Muscle layer of colon (tissue), 2 donors: ENCODE data around the gene CHD6.

ENCODE experiments used
- H3K27ac ChIP-seq: one replicate; pipeline ENCODE4 v1.7.0; 2013; ENCODE audit warnings: low read depth, mild to moderate bottlenecking, low read length, moderate library complexity
- H3K27me3 ChIP-seq, 2 donors: one replicate each; pipeline ENCODE4 v1.7.0; 2013; ENCODE audit warnings: low read length in 2 of 2, mild to moderate bottlenecking in 2 of 2; ENCODE audit not compliant: insufficient read depth in 2 of 2, control insufficient read depth in 1 of 2
- H3K36me3 ChIP-seq: one replicate; pipeline ENCODE4 v1.7.0; 2013; ENCODE audit warnings: mild to moderate bottlenecking, low read length; ENCODE audit not compliant: insufficient read depth
- H3K4me1 ChIP-seq: one replicate; pipeline ENCODE4 v1.7.0; 2013; ENCODE audit warnings: mild to moderate bottlenecking, low read length; ENCODE audit not compliant: insufficient read depth
- H3K4me3 ChIP-seq, 2 donors: one replicate each; pipeline ENCODE4 v1.7.0; 2013; ENCODE audit warnings: low read length in 2 of 2, low read depth in 1 of 2, mild to moderate bottlenecking in 1 of 2, moderate library complexity in 1 of 2
- H3K9ac ChIP-seq: one replicate; pipeline ENCODE4 v1.7.0; 2013; ENCODE audit warnings: low read length
- H3K9me3 ChIP-seq: one replicate; pipeline ENCODE4 v1.7.0; 2013; ENCODE audit warnings: mild to moderate bottlenecking, low read length
- donor health status: abdominal sarcoma.
- donor health status: Adenocarcinoma of cecum.

CHD6 gene

DNA sequence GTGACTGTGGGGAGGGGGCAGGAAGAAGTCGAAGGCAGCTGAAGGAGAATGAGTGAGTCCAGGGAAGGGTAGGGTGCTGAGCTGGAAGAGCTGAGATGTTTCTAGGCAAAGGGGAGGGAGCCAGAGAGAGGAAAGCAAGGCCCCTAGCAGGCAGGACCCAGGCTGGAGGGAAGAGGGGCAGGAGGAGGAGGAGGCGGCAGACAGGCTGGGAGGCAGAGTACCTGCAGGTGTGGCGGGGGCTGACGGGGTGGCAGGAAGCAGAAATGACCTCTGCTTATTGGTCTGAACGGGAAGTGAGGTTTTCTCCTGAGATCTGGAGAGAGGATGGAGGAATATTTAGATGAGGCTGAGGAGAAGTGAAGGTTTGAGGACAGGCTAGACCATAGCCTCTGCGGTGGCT is 240.9 kb downstream of the CHD6 start:
- Histone ChIP-seq H3K4me1 (no peaks in the 10 kb centered on the region), H3K9me3 (no peaks in the 10 kb centered on the region), H3K9ac (no peak overlapping the region), H3K4me3 (no peak overlapping the region), H3K36me3 (no peaks in the 10 kb centered on the region), H3K27ac (no peak overlapping the region), H3K27me3 (no peaks in the 10 kb centered on the region)

DNA sequence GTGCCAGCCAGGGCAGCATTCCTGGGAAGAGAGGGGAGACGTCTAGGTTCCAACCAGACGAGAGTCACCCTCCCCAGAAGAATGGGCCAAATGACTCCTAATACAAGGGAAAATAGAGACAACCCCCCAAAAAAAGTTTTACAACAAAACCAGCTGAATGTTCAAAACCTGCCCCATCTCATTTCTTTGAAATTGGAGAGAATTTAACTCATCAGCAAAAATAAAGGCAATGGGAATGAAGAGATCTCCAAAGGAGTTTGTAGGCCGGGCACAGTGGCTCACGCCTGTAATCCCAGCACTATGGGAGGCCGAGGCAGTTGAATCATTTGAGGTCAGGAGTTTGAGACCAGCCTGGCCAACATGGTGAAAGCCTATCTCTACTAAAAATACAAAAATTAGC is 241.8 kb downstream of the CHD6 start:
- no peaks in the 10 kb centered on the region for H3K4me1 ChIP-seq
- no peaks in the 10 kb centered on the region for H3K9me3 ChIP-seq
- H3K9ac ChIP-seq: no peak overlapping the region
- H3K27ac ChIP-seq: no peak overlapping the region
- H3K36me3 ChIP-seq: no peaks in the 10 kb centered on the region
- no peaks in the 10 kb centered on the region for H3K27me3 ChIP-seq
- no peak overlapping the region for H3K4me3 ChIP-seq

DNA sequence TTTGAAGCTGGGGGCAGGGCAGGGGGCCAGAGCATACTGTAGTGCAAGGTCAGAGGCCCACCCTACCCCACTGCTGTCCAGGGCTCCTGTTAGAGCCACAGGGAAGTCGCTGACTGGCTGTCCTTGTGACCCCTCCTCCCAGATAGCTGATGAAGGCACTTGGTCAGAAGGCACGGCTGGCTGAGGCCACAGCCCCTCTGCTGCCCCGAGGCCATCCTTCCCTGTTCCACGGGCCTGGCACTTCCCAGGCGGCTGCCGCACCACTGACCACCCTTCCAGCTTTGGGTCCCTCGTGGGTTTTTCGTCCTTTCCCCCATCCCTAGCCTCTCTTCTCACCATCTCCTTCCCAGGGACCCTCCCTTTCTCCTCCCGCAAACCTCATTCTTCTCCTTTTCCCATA is 242.3 kb downstream of the CHD6 start:
- Histone ChIP-seq H3K9me3 (no peaks in the 10 kb centered on the region), H3K4me1 (no peaks in the 10 kb centered on the region), H3K9ac (no peak overlapping the region), H3K27me3 (no peaks in the 10 kb centered on the region), H3K4me3 (no peak overlapping the region), H3K36me3 (no peaks in the 10 kb centered on the region), H3K27ac (no peak overlapping the region)

DNA sequence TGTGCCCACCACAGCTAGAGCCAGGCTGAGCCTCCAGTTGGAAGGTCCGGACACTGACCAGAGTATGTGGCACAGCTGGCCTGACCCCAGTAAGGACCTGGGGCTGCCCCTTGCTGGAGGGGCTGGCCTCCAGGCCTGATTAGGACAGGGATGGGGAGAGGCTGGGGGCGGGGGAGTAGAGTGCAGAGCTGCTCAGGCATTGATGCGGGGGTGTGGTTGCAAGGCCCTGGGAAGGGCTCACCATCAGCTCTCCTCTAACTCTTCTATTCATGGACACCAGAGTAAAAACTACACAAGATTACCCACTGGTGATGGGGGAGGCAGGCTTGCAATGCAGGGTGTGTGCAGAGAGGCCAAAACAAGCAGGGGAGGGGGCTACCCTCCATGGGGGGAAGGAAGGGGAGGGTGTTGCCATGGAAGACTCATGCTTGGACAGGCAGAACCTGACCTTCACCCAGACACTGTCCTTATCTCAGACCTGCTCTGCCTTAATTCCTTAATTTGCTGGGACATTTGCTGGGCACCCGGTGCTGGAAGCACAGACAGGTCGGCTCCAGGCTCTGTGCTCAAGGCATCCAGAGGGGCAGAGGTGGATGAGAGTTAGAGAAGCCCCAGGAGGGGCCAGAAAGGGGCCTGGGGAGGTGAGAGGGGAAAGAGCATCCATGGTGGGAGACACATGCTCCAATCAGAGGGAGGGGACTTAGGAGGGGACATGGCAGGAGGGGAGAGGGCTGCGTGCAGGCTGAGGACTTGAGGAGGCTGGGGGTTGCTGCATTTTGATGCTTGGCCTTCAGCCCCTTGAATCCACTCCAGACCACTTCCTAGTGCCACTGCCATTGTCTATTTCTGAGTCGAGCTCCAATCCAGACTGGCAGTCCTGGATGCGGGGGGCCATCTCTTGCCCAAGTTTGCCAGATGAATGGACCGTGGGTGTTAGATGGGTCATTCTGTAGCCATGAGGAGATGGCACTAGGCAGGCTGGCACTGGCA is 244.0 kb downstream of the CHD6 start:
- Histone ChIP-seq H3K27ac (no peak overlapping the region), H3K27me3 (no peaks in the 10 kb centered on the region), H3K4me1 (no peaks in the 10 kb centered on the region), H3K36me3 (no peaks in the 10 kb centered on the region), H3K4me3 (no peak overlapping the region), H3K9me3 (no peaks in the 10 kb centered on the region), H3K9ac (no peak overlapping the region)

DNA sequence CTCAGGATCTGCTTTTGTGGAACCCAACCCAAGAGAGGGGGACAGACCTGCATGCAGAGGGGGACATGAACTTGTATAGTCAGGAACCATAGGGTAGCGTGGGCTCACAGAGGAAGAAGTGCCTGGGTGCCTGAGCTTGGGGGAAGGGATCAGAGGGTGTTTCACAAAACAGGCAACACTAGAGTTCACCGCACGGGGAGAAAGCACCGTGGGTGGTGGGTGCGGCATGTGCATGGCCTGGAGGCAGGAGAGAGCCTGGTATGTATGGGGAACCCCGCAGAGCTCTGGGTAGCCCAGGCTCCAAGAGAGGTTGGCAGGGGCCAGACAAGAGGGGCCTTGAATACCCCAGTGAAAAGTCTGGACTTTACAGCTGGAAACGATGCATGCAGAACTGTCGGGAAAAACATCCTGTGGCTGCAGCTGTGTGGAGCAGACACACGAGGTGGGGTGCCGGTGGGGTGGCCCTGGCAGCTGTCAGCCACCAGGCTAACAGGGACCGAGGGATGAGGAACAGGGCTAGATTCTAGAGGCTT is 244.9 kb downstream of the CHD6 start:
- Histone ChIP-seq H3K27ac (no peak overlapping the region), H3K27me3 (no peaks in the 10 kb centered on the region), H3K9me3 (no peaks in the 10 kb centered on the region)

DNA sequence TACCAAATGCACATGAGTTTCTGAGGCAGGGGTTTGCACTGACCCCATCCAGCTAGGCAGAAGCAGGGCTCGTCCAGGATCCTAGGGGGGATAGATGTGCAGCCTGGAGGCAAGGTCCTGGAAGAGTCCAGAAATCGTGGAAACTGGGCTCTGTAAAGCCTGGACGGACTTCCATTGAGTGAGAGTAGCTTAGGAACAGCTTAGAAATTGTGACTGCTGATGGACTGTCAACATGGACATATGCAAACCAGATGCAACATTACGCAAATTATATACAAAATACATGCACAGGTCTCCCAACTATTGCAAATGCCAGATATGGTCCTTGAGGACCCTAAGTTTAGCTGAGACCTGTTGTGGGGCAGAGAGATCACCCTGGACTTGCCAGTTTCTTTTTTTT is 246.8 kb downstream of the CHD6 start:
- Histone ChIP-seq H3K4me1 (no peaks in the 10 kb centered on the region), H3K9me3 (no peaks in the 10 kb centered on the region), H3K4me3 (no peak overlapping the region), H3K27ac (no peak overlapping the region), H3K9ac (no peak overlapping the region), H3K27me3 (peaks cover 0 to 8% of the 10 kb centered on the region in 2 donors), H3K36me3 (no peaks in the 10 kb centered on the region)

More for the DNA sequence above, 244.9 kb downstream of the CHD6 start:
- H3K4me3 ChIP-seq: no peak overlapping the region
- no peaks in the 10 kb centered on the region for H3K36me3 ChIP-seq
- no peak overlapping the region for H3K9ac ChIP-seq
- no peaks in the 10 kb centered on the region for H3K4me1 ChIP-seq

DNA sequence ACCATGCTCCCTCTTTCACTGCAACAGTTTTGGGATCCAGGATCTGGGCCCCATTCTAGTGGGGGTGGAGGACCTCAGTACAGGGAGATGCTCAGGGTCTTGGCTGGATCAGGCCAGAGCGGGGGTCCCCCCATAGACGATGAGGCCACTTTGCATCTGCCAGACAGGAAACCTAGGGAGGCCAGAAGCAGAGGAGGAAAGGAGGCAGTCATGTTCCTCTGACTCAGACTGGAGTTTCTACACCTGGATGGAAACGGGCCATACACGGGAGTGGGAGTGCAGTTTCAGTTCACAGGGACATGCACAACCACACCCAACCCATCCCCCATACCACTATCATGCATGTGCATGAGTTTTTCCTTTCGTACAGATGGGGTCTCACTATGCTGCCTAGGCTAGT is 248.0 kb downstream of the CHD6 start:
- no peak overlapping the region for H3K4me3 ChIP-seq
- H3K27me3 ChIP-seq: peaks cover 0 to 16% of the 10 kb centered on the region in 2 donors
- no peaks in the 10 kb centered on the region for H3K36me3 ChIP-seq
- H3K9ac ChIP-seq: no peak overlapping the region
- H3K27ac ChIP-seq: no peak overlapping the region
- H3K9me3 ChIP-seq: no peaks in the 10 kb centered on the region
- peaks cover 8% of the 10 kb centered on the region for H3K4me1 ChIP-seq

DNA sequence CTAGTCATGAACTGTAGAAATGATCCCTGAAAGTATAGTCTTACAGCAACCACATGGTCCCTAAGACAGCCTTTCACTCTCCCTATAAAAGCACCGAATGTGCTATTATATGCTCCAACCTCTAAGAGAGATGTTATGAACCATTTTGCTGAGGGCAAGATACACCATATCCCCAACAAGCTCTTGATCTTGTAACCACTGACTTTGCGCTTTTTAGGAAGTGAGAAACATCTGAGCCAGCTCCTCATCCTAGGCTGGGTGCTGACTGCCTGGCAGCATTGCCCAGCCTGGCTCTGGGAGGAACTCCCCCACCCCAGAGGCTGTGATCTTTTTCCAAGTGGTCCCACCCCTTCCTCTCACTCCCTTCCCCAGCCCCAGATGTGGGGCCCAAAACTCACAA is 248.5 kb downstream of the CHD6 start:
- H3K36me3 ChIP-seq: no peaks in the 10 kb centered on the region
- H3K9ac ChIP-seq: no peak overlapping the region
- H3K27ac ChIP-seq: no peak overlapping the region
- H3K4me1 ChIP-seq: peaks cover 8% of the 10 kb centered on the region
- no peaks in the 10 kb centered on the region for H3K9me3 ChIP-seq
- H3K4me3 ChIP-seq: no peak overlapping the region
- H3K27me3 ChIP-seq: peaks cover under 1 to 21% of the 10 kb centered on the region in 2 donors

DNA sequence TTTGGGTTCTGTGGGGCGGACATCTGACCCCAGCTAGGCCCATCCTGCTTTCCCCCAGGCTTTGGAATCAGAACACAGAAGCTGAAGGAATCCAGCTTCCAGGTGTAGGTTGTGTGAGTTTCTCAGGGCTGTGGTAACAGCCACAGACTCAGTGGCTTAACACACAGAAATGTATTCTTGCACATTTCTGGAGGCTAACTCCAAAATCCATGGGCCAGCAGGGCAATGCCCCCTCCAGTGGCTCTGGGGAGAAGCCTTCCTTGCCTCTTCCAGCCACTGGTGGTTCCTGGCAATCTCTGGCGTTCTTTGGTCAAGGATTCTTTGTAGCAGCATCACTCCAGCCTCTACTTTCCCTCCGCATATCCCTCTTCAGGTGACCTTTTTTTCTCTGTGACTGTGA is 250.2 kb downstream of the CHD6 start:
- no peak overlapping the region for H3K4me3 ChIP-seq
- no peak overlapping the region for H3K9ac ChIP-seq
- no peak overlapping the region for H3K27ac ChIP-seq
- no peaks in the 10 kb centered on the region for H3K36me3 ChIP-seq
- H3K9me3 ChIP-seq: no peaks in the 10 kb centered on the region
- peaks cover 8% of the 10 kb centered on the region for H3K4me1 ChIP-seq
- peaks cover 7 to 35% of the 10 kb centered on the region in 2 donors for H3K27me3 ChIP-seq

DNA sequence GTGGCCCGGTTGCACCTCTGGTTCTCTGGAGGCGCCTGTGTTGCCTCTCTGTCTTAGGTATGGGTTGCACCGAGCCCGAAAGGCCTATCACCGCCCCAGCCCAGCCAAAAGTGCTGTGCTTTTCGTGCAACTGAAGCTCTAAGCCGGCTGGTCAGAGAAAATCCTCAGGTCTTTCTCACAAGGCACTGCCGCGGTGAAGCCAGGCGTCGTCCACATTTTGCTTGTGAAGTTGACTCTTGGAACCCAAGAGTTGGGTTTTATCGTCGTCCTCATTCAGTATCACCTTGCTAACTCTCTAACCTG is 250.8 kb downstream of the CHD6 start:
- H3K4me3 ChIP-seq: no peak overlapping the region
- peaks cover 7 to 40% of the 10 kb centered on the region in 2 donors for H3K27me3 ChIP-seq
- no peaks in the 10 kb centered on the region for H3K9me3 ChIP-seq
- no peaks in the 10 kb centered on the region for H3K36me3 ChIP-seq
- peaks cover 8% of the 10 kb centered on the region for H3K4me1 ChIP-seq
- H3K27ac ChIP-seq: no peak overlapping the region
- H3K9ac ChIP-seq: no peak overlapping the region

DNA sequence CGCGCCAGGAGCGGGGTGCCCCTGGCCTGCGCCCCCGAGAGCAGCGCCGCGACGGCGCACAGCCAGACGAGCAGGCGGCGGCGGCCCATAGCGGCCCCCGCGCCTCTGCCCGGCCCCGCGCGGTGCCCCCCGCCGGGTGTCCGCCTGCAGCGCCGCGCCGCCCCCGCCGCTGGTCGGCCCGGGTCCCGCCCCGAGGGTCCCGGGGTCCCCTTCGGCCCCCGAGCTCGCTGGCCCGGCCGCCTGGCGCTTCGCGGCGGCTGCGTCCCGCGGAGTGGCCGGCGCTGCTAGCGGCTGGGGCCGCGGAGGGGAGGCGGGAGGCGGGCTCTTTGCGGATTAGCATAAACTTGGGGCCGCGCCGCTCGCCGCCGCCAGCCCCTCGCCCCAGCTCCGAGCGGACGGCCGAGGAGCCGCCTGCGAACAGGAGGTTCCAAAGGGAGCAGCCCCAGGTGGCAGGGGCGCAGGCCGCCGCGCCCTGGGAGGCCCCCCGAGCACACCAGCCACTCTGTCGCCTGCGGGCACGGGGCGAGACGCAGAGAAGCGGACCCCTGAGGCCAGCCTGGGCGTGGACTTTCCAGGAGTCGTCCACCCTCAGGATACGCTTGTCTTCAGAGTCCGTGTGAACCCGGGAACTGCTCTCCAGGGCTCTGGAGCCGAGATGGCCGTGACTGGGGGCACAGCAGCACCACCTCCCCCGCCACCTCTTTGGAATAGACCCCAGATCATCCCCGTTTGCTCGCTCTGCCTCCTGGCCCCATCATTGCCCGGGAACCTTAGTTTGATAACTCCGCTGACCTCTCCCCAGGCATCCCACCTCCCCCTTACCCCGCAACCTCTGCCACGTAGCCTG is 251.4 kb downstream of the CHD6 start, which contains the start of gene EMILIN3:
Gene EMILIN3 (minus strand): TSS at position 273 of the 847 bp plus-strand sequence. CDS start 184 bp downstream, at position 89.
- Histone ChIP-seq H3K36me3 (no peaks in the 10 kb centered on the region), H3K4me3 (peak within 1 kb of the TSS in 1 of 2 donors; percentile 11), H3K9me3 (no peaks in the 10 kb centered on the region), H3K4me1 (peaks cover 8% of the 10 kb centered on the region), H3K9ac (no peak within 1 kb of the TSS), H3K27me3 (peaks cover 7 to 40% of the 10 kb centered on the region in 2 donors), H3K27ac (no peak within 1 kb of the TSS)
